GM23338 (cell line): ENCODE measurements around the gene UQCC3. TPM values are rescaled to one million over a fixed set of nuclear protein-coding genes. Genes with fewer than 3 reads are reported as not detected.

Experiments used
- ATAC-seq: fragments of 200-7000 bp; cut with Tn5 transposase; 3 replicates; pipeline ENCODE4 v1.9.1; 2020
- DNase-seq: peaks from one replicate; pipeline ENCODE4 v3.0.0-alpha.2; 2015; ENCODE audit warnings: low spot score
- H2AFZ ChIP-seq: fragments of 200-600 bp; sonication (generic); 2 replicates; pipeline ENCODE4 v1.8.0; 2016; ENCODE audit warnings: antibody characterized with exemption, mild to moderate bottlenecking, moderate library complexity
- H3F3A ChIP-seq: fragments of 200-600 bp; sonication (generic); replicated peaks from 2 replicates; pipeline ENCODE4 v1.8.0; 2017; ENCODE audit warnings: antibody characterized with exemption, mixed run types, low read depth
- H3K27ac ChIP-seq: fragments of 200-600 bp; sonication (generic); 2 replicates; pipeline ENCODE4 v1.6.1; 2016; ENCODE audit warnings: low read depth
- H3K27me3 ChIP-seq: fragments of 200-600 bp; sonication (generic); 2 replicates; pipeline ENCODE4 v1.8.0; 2016; ENCODE audit warnings: mild to moderate bottlenecking, mixed run types, moderate library complexity; ENCODE audit not compliant: insufficient read depth
- H3K36me3 ChIP-seq: fragments of 200-600 bp; sonication (generic); 2 replicates; pipeline ENCODE4 v1.8.0; 2016; ENCODE audit warnings: mild to moderate bottlenecking; ENCODE audit not compliant: insufficient read depth
- H3K4me1 ChIP-seq: fragments of 200-600 bp; sonication (generic); 2 replicates; pipeline ENCODE4 v1.8.0; 2016; ENCODE audit warnings: mild to moderate bottlenecking, moderate library complexity; ENCODE audit not compliant: insufficient read depth
- H3K4me2 ChIP-seq: fragments of 200-600 bp; sonication (generic); 2 replicates; pipeline ENCODE4 v1.7.1; 2017; ENCODE audit warnings: mixed run types
- H3K4me3 ChIP-seq: fragments of 200-600 bp; sonication (generic); 2 replicates; pipeline ENCODE4 v1.6.1; 2016; ENCODE audit warnings: mixed run types
- H3K79me2 ChIP-seq: fragments of 200-600 bp; sonication (generic); replicated peaks from 2 replicates; pipeline ENCODE4 v1.8.0; 2017; ENCODE audit warnings: mild to moderate bottlenecking; ENCODE audit not compliant: insufficient read depth
- H3K9me2 ChIP-seq: fragments of 200-600 bp; sonication (generic); 2 replicates; pipeline ENCODE4 v1.8.0; 2017; ENCODE audit not compliant: insufficient read depth
- H4K20me1 ChIP-seq: fragments of 200-600 bp; sonication (generic); replicated peaks from 2 replicates; pipeline ENCODE4 v1.8.0; 2017; ENCODE audit warnings: mild to moderate bottlenecking; ENCODE audit not compliant: insufficient read depth
- H3K27ac Mint-ChIP-seq: 2 replicates; pipeline ENCODE4 v1.8.0; 2020; ENCODE audit warnings: inconsistent platforms, mild to moderate bottlenecking, moderate library complexity, mixed read lengths
- H3K27me3 Mint-ChIP-seq: 3 replicates; pipeline ENCODE4 v1.8.0; 2022; ENCODE audit warnings: low read depth, mild to moderate bottlenecking, moderate library complexity, mixed read lengths, inconsistent platforms; ENCODE audit not compliant: insufficient read depth, poor library complexity
- H3K36me3 Mint-ChIP-seq: 3 replicates; pipeline ENCODE4 v1.8.0; 2021; ENCODE audit warnings: low read depth, mild to moderate bottlenecking, inconsistent platforms, moderate library complexity, mixed read lengths
- H3K4me1 Mint-ChIP-seq: 3 replicates; pipeline ENCODE4 v1.8.0; 2020; ENCODE audit warnings: mild to moderate bottlenecking, inconsistent platforms, mixed read lengths
- H3K4me3 Mint-ChIP-seq: 3 replicates; pipeline ENCODE4 v1.8.0; 2021; ENCODE audit warnings: moderate library complexity, mild to moderate bottlenecking, inconsistent platforms, mixed read lengths
- H3K9me3 Mint-ChIP-seq: 3 replicates; pipeline ENCODE4 v1.8.0; 2020; ENCODE audit warnings: moderate library complexity, mild to moderate bottlenecking, inconsistent platforms, mixed read lengths
- CREB1 ChIP-seq: fragments of 250-450 bp; sonication (Bioruptor Pico); IDR thresholded peaks from 2 replicates; pipeline ENCODE4 v1.5.0; 2020; ENCODE audit warnings: low read depth, mild to moderate bottlenecking, moderate library complexity
- CTCF ChIP-seq, 2 experiments: fragments of 200-600 bp in 1 of 2; sonication (generic) in 1 of 2; conservative IDR thresholded peaks; 2 replicates each; pipeline versions ENCODE4 v1.5.1 to v1.6.1; 2016 to 2017; ENCODE audit warnings: antibody characterized with exemption in 2 of 2, low read depth in 2 of 2, mild to moderate bottlenecking in 2 of 2, moderate library complexity in 1 of 2
- ETS1 ChIP-seq: IDR thresholded peaks from 2 replicates; pipeline ENCODE4 v1.6.1; 2016; ENCODE audit warnings: antibody characterized with exemption
- EZH2 ChIP-seq: fragments of 200-600 bp; sonication (generic); IDR thresholded peaks from one replicate; pipeline ENCODE4 v1.8.0; 2017; ENCODE audit warnings: antibody characterized with exemption, mild to moderate bottlenecking, low read depth; ENCODE audit not compliant: unreplicated experiment
- EZH2phosphoT487 ChIP-seq: fragments of 200-600 bp; sonication (generic); IDR thresholded peaks from one replicate; pipeline ENCODE4 v1.8.1; 2018; ENCODE audit warnings: antibody characterized with exemption; ENCODE audit not compliant: unreplicated experiment
- JUNB ChIP-seq: IDR thresholded peaks from one replicate; pipeline ENCODE4 v1.6.1; 2016; ENCODE audit warnings: antibody characterized with exemption; ENCODE audit not compliant: unreplicated experiment
- NANOG ChIP-seq: IDR thresholded peaks from 2 replicates; pipeline ENCODE4 v1.6.1; 2016; ENCODE audit warnings: antibody characterized with exemption, borderline replicate concordance
- POLR2AphosphoS5 ChIP-seq: IDR thresholded peaks from 2 replicates; pipeline ENCODE4 v1.6.1; 2016; ENCODE audit warnings: antibody characterized with exemption, low read depth
- REST ChIP-seq: IDR thresholded peaks from one replicate; pipeline ENCODE4 v1.6.1; 2018; ENCODE audit warnings: antibody characterized with exemption; ENCODE audit not compliant: unreplicated experiment
- STAT1 ChIP-seq: IDR thresholded peaks from one replicate; pipeline ENCODE4 v1.6.1; 2016; ENCODE audit warnings: antibody characterized with exemption; ENCODE audit not compliant: unreplicated experiment
- ZNF114 ChIP-seq: fragments of 250-450 bp; sonication (Bioruptor Pico); IDR thresholded peaks from 2 replicates; pipeline ENCODE4 v1.5.0; 2020; ENCODE audit warnings: mild to moderate bottlenecking, moderate library complexity
- ZNF331 ChIP-seq: fragments of 250-450 bp; sonication (Bioruptor Pico); IDR thresholded peaks from 2 replicates; pipeline ENCODE4 v1.5.0; 2020; ENCODE audit warnings: low read depth, mild to moderate bottlenecking, moderate library complexity
- polyA plus RNA-seq: library from polyadenylated mRNA; unstranded; fragments of >200 nt; fragmentation: Nextera tagmentation; extraction: Ambion mirVana; gene quantifications from 2 replicates; pipeline ENCODE4 v1.2.1, GENCODE V29; 2016
- total RNA-seq: library from RNA; depleted of rRNA; stranded (reverse); fragments of >200 nt; shearing (Covaris generic); gene quantifications from 2 replicates; pipeline ENCODE4 v1.2.3, GENCODE V29; 2014

The UQCC3 gene
- total and polyA plus RNA-seq, 2 experiments from 2014 or later, result 13.0 to 54.7 TPM

GRCh38 chr11:62687508-62688396 lies 16.3 kb downstream of the UQCC3 start:
- Histone ChIP-seq H3K79me2 (no peaks in the 10 kb centered on the region), H3K27me3 (peaks cover 20% of the 10 kb centered on the region), H3F3A (peaks cover 8% of the 10 kb centered on the region), H2AFZ (peak overlapping the region; percentile 99), H3K36me3 (no peaks in the 10 kb centered on the region; the same call in 1 of the 2 replicates), H3K4me2 (peak overlapping the region; percentile 82), H3K4me1 (peaks cover 8% of the 10 kb centered on the region), H4K20me1 (no peaks in the 10 kb centered on the region), H3K27ac (no peak overlapping the region), H3K9me2 (no peaks in the 10 kb centered on the region), H3K4me3 (peak overlapping the region; percentile 56)
- Mint-ChIP-seq H3K27ac (no peak overlapping the region), H3K9me3 (no peaks in the 10 kb centered on the region), H3K36me3 (peaks cover 25% of the 10 kb centered on the region), H3K27me3 (peaks cover 6% of the 10 kb centered on the region), H3K4me1 (peaks cover 12% of the 10 kb centered on the region; the same call in 2 of the 3 replicates), H3K4me3 (no peak overlapping the region; the same call in 1 of the 3 replicates)
- TF ChIP-seq ETS1 (no peak), EZH2phosphoT487 (no peak), POLR2AphosphoS5 (peak; percentile 62; the same call in 1 of the 2 replicates)
- ATAC-seq (peak; percentile 90), DNase-seq (peak; percentile 85)

GRCh38 chr11:62688491-62688890 lies 17.0 kb downstream of the UQCC3 start:
- no peaks in the 10 kb centered on the region for H4K20me1 ChIP-seq
- no peaks in the 10 kb centered on the region; the same call in 1 of the 2 replicates for H3K36me3 ChIP-seq
- H3K27me3 Mint-ChIP-seq, result peaks cover 9% of the 10 kb centered on the region
- peaks cover 20% of the 10 kb centered on the region for H3K27me3 ChIP-seq
- H3K9me3 Mint-ChIP-seq, result no peaks in the 10 kb centered on the region
- peaks cover 8% of the 10 kb centered on the region for H3K4me1 ChIP-seq
- peaks cover 8% of the 10 kb centered on the region for H3F3A ChIP-seq
- peak overlapping the region; percentile 82 for H3K4me2 ChIP-seq
- peak overlapping the region; percentile 7; the same call in 2 of the 3 replicates for H3K4me3 Mint-ChIP-seq
- H3K27ac ChIP-seq, result no peak overlapping the region
- no peaks in the 10 kb centered on the region for H3K79me2 ChIP-seq
- H3K36me3 Mint-ChIP-seq, result peaks cover 28% of the 10 kb centered on the region
- H3K4me1 Mint-ChIP-seq, result peaks cover 12% of the 10 kb centered on the region; the same call in 2 of the 3 replicates
- peak overlapping the region; percentile 99 for H2AFZ ChIP-seq
- no peak overlapping the region for H3K27ac Mint-ChIP-seq
- H3K9me2 ChIP-seq, result no peaks in the 10 kb centered on the region
- H3K4me3 ChIP-seq, result peak overlapping the region; percentile 56
- no peak for DNase-seq
- ATAC-seq, result no peak
- TF ChIP-seq ZNF114 (no peak), ETS1 (no peak), STAT1 (no peak), REST (no peak), EZH2phosphoT487 (no peak), JUNB (no peak), CREB1 (CRISPR knock-in tag) (no peak), CTCF (conservative IDR thresholded peaks at IDR 0.05; ENCODE audit: low read depth in 2 of 2) (no peak), ZNF331 (CRISPR knock-in tag) (no peak), POLR2AphosphoS5 (no peak), EZH2 (no peak), NANOG (no peak)
